Activated CD4-positive, alpha-beta T cell treated with anti-CD3 and anti-CD28 coated beads, Interleukin-2, amount 50 U/mL, for 4 hours (primary cell): ENCODE measurements around the gene RAB3B.
A peak's percentile ranks its signal among the peaks of the same experiment; 100 is the strongest.
"Not testable (repeated sequence)": the region's sequence is repeated elsewhere in the genome, so short reads cannot be mapped to it uniquely, and the experiment has no call there.

Experiments
- DNase-seq, 2 experiments: peaks; one replicate each; pipeline ENCODE4 v3.0.0-alpha.2; 2020

RAB3B gene

GRCh38 chr1:51915951-51916350 lies 74.5 kb downstream of the RAB3B start:
- DNase-seq: no peak

GRCh38 chr1:51912881-51913280 lies 77.6 kb downstream of the RAB3B start:
- no peak for DNase-seq

GRCh38 chr1:51910221-51911000 lies 80.1 kb downstream of the RAB3B start:
- no peak for DNase-seq

- no peak for DNase-seq
Measured at GRCh38 chr1:51908499-51908898, 82.0 kb downstream of the RAB3B start.

GRCh38 chr1:51907079-51907702 lies 83.3 kb downstream of the RAB3B start:
- no peak for DNase-seq

- DNase-seq: no peak
Measured at GRCh38 chr1:51906306-51907078, 84.0 kb downstream of the RAB3B start.

- no peak for DNase-seq
Measured at GRCh38 chr1:51902456-51902855, 88.0 kb downstream of the RAB3B start.

GRCh38 chr1:51901151-51901550 lies 89.3 kb downstream of the RAB3B start:
- no peak for DNase-seq

- DNase-seq: no peak
Measured at GRCh38 chr1:51899022-51899421, 91.5 kb downstream of the RAB3B start.

- no peak for DNase-seq
Measured at GRCh38 chr1:51898090-51898734, 92.3 kb downstream of the RAB3B start.

- DNase-seq: no peak
Measured at GRCh38 chr1:51897699-51898031, 92.8 kb downstream of the RAB3B start.

- not testable (repeated sequence) for DNase-seq
Measured at GRCh38 chr1:51894748-51895147, 95.8 kb downstream of the RAB3B start.

- peak; percentile 99 to 100 for DNase-seq
Measured at GRCh38 chr1:51878616-51879336, 111.7 kb downstream of the RAB3B start, which contains the start of gene NRDC. Gene NRDC, minus strand, starts transcription at chr1:51878727. Its CDS starts 112 bp downstream, at chr1:51878615.

GRCh38 chr1:51878308-51878615 lies 112.2 kb downstream of the RAB3B start:
- no peak for DNase-seq

GRCh38 chr1:51877434-51878307 lies 112.8 kb downstream of the RAB3B start:
- peak in 1 of 2 experiments; percentile 1 for DNase-seq

- DNase-seq: no peak
Measured at GRCh38 chr1:51875836-51876235, 114.7 kb downstream of the RAB3B start.

GRCh38 chr1:51875291-51875772 lies 115.2 kb downstream of the RAB3B start:
- no peak for DNase-seq

- not testable (repeated sequence) for DNase-seq
Measured at GRCh38 chr1:51873270-51873669, 117.2 kb downstream of the RAB3B start.

GRCh38 chr1:51871351-51871975 lies 119.0 kb downstream of the RAB3B start:
- DNase-seq: no peak

GRCh38 chr1:51870603-51871350 lies 119.7 kb downstream of the RAB3B start:
- DNase-seq: no peak
